ENCODE data around the gene RDH16.
"Not testable (repeated sequence)": the region's sequence is repeated elsewhere in the genome, so short reads cannot be mapped to it uniquely, and the experiment has no call there.

RDH16 gene

DNA sequence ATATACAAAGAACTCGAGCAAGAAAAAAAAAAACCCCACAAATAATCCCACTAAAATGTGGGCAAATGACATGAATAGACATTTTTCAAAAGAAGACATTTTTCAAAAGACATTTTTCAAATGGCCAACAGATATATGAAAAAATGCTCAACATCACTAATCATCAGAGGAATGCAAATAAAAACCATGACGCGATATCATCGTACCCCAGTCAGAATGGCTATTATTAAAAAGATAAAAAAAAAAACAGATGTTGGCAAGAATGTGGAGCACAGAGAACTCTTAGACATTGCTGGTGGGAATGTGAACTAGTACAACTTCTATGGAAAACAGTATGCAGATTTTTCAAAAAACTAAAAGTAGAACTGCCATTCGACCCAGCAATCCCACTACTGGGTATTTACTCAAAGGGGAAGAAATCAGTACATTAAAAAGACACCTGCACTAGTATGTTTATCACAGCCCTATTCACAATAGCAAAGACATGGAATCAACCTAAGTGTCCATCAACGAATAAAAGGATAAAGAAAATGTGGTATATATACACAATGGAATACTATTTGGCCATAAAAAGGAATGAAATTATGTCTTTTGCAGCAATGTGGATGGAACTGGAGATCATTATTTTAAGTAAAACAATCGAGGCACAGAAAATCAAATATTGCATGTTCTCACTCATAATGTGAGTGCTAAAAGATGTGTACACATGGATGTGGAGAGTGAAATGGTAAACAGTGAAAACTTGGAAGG is 32.6 kb upstream of the RDH16 start:
- no peak for DNase-seq (ENCODE audit: low read depth, low spot score)

DNA sequence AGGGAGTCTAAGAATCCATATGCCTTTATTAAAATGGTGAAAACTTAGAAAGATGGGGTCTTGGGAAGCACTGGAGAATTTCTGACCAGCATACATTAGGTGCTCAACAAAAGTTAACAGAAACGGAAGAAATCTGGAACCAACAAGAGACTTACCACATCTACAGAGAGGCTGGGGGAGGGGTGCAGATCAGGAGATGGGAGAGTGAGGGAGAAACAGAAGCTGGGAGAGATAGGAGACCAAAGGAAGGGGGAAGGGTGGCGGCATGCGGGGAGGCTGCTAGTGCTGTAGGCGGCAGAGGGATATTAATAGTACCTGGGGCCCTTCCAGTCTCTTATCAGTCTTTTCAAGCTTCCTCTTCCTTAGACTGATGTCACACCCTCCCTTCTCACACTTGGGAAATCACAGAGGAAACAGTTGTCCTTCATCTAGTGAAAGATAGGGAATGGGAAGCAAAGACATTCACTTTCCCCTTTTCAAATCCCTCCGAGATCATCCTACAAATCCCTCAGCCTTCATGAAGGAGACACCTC is 30.9 kb upstream of the RDH16 start:
- DNase-seq (ENCODE audit: low read depth, low spot score): no peak

DNA sequence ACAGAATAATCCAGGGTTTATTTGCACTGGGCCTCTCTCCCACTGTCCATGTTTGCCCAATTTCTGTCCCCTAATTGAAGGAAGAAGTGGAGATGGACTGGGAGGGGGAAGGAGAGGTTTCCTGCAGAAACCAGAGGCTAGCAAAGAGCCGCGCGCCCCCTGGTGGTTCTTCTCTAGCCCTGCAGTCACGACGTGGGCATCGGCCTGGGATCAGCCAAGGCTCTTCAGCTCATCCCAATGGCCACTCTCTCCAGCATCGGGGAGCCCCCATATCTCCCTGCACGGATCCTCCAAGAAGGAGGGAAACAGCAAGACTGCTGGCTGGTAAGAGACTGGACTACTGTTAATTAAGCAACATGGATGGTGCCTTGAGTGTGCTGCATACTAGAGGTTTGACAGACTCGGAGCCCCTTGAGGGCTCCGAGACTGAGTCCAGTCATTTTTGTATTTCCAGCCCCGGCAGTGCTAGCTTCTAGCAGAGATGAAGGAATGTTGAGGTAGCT is 30.2 kb upstream of the RDH16 start:
- peak; percentile 57 for DNase-seq (ENCODE audit: low read depth, low spot score)

DNA sequence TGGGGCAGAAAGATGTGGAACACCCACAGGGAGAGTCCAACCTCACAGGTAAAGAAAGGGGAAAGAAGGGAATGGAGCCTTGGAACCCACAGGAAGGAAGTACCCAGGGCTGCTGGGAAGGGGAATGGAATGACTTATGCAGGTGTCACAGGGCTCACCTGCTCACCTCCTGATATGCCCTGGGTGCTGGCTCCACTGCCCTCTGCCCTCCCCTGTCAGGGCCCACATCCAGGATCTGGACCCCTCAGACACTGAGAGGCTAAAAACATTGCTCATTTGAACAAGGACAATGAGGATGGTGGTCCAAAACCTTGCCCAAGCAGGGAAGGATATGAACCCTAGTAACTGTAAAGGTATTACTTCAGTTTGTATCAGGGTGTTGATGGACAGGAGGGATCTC is 29.6 kb upstream of the RDH16 start:
- no peak for DNase-seq (ENCODE audit: low read depth, low spot score)

DNA sequence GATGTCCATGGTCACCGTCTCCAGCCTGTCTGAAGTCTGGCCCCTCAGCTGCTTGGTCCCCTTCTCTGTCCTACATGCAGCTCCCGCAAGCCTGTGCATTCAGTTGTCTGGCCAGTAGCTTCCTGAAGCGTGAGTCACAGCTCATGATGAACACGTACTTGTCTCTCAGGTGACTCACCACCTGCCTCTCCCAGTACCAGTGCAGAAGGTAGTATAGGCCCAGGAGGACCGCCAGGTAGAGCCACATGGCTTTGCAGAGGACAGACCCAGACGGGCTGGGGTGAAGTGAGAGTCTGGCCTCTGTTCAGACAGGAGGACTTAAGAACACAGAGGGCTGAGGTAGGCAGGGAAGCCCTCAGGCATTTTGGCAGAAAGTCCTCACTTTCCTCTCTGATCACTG is 28.3 kb upstream of the RDH16 start:
- DNase-seq (ENCODE audit: low read depth, low spot score): not testable (repeated sequence)

DNA sequence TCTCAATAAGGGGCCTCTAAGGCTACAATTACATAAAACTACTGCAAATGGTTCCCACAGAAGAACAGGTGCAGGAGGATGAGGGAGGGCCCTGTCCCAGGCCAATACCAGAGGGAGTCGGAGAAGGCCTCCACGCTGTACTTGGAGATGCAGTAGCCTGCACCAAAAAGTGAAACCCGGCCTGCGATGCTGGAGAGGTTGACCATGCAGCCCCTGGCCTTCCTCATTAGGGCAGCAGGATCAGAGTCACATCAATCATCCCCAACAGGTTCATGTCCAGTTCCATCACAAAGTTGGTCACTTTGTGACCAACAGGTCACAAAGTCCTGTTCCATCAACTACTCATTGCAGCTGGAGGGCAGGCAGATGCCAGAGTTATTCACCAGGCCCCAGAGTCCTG is 26.0 kb upstream of the RDH16 start:
- no peak for DNase-seq (ENCODE audit: low read depth, low spot score)

DNA sequence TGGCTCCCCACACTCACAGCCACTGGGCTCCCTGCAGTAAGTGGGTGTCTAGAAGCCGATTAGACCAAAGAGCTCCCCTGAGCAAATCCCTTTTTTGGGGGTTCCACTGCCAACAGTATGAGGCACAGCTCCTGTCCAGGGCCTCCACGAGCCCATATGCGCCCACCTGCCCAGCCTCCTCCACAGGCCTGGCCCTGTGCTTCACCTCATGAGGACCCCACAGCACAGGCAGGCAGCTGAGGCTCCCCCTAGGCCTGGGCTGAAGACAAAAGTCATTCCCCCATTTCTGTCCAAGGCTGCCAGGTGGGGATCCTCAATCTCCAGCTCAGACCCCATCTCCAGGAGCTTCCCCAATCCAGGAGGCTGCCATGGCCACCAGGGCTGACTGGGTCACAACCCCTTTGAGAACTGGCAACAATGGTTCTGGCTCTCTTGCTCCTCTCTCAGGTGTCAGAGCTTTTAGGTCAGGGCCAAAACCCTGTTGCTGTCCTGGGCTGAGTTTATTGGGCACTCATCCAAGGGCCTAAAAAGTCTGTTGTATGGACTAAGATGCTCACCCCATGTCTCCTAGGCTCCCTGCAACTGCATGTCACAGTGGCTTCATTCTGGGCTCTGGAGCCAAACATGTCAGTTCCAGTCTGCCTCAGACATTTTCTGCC is 25.3 kb upstream of the RDH16 start:
- DNase-seq (ENCODE audit: low read depth, low spot score): not testable (repeated sequence)

DNA sequence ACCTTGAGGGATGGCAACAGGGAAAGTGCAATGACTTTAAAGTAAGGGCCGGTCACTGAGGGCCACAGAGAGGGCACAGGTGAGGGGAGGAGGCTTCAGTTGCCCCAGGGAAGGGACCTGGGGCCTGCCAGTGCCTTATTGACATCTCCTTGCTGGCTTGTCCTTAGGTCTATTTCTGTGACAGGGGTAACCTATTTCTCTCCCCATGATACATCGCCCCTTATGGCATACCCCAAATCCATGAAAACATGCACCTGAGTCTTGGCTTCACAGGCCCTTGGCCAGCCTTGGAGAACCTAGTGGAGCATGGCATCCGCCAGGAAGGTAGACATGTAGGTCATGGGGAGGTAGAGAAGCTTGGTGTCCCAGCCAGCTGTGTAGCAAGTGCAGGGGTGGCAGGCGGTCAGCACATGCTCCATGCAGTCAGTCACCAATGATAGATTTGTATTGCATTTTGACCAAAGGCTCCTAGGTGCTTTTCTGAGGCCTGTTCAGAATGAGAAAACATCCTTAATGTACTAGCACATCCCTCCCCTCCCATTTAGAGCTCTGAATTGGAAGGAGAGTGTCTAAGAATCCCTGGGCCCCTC is 23.6 kb upstream of the RDH16 start:
- DNase-seq (ENCODE audit: low read depth, low spot score): no peak

DNA sequence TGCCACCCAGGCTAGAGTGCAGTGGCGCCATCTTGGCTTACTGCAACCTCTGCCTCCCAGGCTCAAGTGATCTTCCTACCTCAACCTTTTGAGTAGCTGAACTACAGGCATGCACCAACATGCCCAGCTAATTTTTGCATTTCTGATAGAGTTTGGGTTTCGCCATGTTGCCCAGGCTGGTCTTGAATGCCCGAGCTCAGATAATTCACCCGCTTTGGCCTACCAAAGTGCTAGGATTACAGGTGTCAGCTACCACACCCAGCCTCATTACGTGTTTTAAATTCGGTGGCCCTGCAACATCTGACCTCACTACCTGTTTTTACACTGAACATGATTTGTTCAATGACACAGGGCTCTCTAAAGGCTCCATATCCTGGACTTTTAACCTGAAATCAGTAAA is 22.9 kb upstream of the RDH16 start:
- DNase-seq (ENCODE audit: low read depth, low spot score): no peak

DNA sequence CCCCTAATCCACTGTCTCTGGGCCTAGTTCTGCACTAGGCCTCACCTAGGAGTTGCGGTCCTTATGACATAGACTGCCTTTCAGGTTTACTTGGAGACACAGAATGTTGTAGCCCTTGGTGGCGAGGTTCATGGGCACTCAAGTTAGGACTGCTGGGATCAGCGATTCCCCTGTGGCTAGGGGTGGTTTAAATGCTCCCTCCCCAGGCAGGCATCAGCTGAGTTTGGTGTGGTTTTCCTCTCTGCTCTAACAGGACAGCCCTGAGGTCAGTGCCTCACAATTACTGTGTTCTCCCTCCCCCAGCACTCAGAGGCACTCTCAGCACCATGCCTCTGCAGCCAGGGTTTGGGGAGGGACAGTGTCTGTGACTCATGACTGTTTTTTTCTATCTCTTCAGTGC is 22.2 kb upstream of the RDH16 start:
- no peak for DNase-seq (ENCODE audit: low read depth, low spot score)

DNA sequence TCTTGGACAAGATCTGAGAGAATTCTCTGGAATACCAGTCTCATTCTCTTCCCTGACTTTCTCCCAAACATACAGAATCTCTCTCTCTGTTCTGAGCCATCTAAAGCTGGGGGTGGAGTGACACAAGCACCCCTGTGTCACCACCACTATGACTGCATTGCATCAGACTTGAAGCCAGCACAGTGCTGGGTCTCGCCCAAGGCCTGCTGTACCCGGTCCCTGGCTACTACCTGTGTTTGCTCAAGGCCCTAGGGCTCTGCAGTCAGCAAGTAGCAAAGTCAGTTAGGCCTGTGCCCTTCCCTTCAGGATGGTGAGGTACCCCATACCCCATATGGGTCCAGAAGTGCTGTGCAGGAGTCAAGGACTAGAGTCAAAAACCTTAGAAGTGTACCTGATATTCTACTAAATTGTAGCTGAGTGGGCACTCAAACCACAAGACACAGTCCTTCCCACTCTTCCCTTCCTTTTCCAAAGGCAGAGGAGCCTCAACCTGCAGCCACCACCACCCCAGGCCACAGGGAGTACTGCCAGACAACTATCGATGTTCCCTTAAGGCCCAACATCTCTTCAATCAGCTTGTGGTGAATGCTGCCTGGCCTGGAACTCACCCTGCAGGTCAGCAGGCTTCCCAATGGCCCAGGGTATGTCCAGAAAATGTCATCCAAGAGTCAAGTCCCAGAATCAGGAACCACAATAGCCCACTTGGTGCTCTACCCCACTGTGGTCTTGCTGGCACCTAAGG is 21.2 kb upstream of the RDH16 start:
- DNase-seq (ENCODE audit: low read depth, low spot score): no peak

DNA sequence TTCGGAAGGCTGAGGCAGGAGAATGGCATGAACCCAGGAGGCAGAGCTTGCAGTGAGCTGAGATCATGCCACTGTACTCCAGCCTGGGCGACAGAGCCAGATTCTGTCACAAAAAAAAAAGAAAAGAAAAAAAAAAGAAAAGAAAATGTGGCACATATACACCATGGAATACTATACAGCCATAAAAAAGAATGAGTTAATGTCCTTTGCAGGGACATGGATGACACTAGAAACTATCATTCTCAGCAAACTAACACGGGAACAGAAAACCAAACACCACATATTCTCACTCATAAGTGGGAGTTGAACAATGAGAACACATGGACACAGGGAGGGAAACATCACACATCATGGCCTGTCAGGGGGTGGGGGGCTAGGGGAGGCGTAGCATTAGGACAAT is 20.0 kb upstream of the RDH16 start:
- DNase-seq (ENCODE audit: low read depth, low spot score): not testable (repeated sequence)

DNA sequence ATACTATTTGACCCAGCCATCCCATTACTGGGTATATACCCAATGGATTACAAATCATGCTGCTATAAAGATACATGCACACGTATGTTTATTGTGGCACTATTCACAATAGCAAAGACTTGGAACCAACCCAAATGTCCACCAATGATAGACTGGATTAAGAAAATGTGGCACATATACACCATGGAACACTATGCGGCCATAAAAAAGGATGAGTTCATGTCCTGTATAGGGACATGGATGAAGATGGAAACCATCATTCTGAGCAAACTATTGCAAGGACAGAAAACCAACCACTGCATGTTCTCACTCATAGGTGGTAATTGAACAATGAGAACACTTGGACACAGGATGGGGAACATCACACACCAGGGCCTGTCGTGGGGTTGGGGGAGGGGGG is 16.8 kb upstream of the RDH16 start:
- DNase-seq (ENCODE audit: low read depth, low spot score): not testable (repeated sequence)

DNA sequence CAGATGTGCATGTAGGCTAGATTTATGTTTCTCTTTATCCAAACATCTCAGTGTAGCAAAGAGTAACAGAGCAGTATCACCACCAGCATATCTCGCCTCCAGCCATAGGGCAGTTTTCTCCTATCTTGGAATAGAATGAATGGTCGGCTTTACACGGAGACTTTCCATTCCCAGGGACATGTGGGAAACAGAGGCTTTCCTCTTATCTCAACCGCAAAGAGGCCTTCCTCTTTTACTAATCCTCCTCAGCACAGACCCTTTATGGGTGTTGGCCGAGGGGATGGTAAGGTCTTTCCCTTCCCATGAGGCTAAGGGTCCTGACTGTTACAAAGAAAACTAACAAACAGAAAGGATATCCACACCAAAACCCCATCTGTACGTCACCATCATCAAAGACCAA is 11.5 kb upstream of the RDH16 start:
- DNase-seq (ENCODE audit: low read depth, low spot score): not testable (repeated sequence)

DNA sequence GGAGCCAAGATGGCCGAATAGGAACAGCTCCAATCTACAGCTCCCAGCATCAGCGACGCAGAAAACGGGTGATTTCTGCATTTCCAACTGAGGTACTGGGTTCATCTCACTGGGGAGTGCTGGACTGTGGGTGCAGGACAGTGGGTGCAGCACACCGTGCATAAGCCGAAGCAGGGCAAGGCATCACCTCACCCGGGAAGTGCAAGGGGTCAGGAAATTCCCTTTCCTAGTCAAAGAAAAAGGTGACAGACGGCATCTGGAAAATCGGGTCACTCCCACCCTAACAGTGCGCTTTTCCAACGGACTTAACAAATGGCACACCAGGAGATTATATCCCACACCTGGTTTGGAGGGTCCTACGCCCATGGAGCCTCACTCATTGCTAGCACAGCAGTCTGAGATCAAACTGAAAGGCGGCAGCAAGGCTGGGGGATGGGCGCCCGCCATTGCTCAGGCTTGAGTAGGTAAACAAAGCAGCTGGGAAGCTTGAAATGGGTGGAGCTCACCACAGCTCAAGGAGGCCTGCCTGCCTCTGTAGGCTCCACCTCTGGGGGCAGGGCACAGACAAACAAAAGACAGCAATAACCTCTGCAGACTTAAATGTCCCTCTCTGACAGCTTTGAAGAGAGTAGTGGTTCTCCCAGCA is 8.7 kb upstream of the RDH16 start:
- DNase-seq (ENCODE audit: low read depth, low spot score): not testable (repeated sequence)

DNA sequence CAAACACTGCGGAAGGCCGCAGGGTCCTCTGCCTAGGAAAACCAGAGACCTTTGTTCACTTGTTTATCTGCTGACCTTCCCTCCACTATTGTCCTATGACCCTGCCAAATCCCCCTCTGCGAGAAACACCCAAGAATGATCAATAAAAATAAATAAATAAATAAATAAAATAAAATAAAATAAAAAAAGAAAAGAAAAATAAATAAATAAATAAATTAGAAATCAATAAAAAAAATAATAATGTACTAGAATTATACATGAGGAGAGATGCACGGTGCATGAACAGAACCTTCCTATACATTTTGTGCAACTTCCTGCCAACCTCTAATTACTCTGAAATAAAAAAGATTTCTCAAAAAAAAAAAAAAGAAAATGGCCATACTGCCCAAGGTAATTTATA is 7.7 kb upstream of the RDH16 start:
- DNase-seq (ENCODE audit: low read depth, low spot score): not testable (repeated sequence)

DNA sequence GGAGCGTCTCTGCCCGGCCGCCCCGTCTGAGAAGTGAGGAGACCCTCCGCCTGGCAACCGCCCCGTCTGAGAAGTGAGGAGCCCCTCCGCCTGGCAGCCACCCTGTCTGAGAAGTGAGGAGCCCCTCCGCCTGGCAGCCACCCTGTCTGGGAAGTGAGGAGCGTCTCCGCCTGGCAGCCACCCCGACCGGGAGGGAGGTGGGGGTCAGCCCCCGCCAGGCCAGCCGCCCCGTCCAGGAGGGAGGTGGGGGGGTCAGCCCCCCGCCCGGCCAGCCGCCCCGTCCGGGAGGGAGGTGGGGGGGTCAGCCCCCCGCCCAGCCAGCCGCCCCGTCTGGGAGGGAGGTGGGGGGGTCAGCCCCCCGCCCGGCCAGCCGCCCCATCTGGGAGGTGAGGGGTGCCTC is 6.1 kb upstream of the RDH16 start:
- DNase-seq (ENCODE audit: low read depth, low spot score): not testable (repeated sequence)

DNA sequence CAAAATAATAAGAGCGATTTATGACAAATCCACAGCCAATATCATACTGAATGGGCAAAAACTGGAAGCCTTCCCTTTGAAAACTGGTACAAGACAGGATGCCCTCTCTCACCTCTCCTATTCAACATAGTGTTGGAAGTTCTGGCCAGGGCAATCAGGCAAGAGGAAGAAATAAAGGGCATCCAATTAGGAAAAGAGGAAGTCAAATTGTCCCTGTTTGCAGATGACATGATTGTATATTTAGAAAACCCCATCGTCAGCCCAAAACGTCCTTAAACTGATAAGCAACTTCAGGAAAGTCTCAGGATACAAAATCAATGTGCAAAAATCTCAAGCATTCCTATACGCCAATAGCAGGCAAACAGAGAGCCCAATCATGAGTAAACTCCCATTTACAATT is 4.8 kb upstream of the RDH16 start:
- not testable (repeated sequence) for DNase-seq (ENCODE audit: low read depth, low spot score)

DNA sequence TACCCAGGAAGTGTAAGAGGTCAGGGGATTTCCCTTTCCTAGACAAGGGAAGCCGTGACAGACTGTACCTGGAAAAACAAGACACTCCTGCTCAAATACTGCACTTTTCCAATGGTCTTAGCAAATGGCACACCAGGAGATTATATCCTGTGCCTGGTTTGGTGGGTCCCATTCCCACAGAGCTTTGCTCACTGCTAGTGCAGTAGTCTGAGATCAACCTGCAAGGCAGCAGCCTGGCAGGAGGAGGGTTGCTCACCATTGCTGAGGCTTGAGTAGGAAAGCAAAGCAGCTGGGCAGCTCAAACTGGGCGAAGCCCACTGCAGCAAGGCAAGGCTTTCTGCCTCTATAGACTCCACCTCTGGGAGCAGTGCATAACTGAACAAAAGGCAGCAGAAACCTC is 1.0 kb upstream of the RDH16 start:
- no peak for DNase-seq (ENCODE audit: low read depth, low spot score)

DNA sequence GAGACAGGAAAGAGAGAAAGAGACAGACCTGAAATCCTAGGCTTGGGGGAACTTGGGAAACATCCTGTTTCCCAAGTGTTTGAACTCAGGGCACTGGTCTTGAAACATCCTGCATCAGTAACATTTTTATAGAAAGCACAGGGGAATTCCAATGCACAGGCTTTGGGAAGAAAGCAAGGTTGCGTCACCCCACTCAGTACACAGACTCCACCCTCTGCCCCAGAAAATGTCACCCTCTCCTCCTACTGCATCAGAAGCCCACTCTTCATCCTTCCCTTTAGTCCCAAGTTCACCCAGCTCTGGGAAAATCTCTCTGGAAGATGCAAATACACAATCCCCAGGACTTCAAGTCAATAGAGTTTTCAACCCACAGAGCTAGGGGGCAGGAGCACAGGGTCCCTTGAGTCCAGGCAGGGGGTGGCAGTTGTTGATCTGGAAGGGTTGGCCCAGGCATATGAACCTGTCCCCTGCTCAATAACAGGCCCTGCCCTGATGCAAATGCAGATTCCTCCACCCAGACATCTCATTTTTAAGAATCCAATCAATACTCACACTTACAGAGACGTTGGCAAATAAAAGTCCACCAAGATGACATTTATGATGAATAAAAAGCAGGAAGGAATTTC is 1.7 kb downstream of the RDH16 start:
- no peak for DNase-seq (ENCODE audit: low read depth, low spot score)

DNA sequence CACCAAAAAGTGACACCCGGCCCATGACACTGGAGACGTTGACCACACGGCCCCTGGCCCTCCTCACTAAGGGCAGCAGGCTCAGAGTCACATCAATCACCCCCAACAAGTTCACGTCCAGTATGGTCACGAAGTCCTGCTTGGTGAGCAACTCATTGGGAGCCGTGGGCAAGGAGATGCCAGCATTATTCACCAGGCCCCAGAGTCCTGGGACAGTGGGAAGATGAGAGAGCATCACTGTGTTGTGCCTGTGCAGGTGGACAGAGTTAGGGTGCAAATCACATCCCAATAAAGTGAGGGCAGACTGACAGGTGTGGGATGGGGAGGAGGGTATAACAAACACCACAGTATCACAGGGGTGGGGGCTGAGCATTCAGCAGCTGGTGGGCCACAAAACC is 2.5 kb downstream of the RDH16 start:
- no peak for DNase-seq (ENCODE audit: low read depth, low spot score)
